Measurements from ENCODE around the gene ANKS1B. TPM values are rescaled to one million over a fixed set of nuclear protein-coding genes. Genes with fewer than 3 reads are reported as not detected.

Gene ANKS1B
- total and polyA plus RNA-seq, 2 of the 4 experiments (the other 2 are of a cell fraction): 0.17 to 0.18 TPM

DNA sequence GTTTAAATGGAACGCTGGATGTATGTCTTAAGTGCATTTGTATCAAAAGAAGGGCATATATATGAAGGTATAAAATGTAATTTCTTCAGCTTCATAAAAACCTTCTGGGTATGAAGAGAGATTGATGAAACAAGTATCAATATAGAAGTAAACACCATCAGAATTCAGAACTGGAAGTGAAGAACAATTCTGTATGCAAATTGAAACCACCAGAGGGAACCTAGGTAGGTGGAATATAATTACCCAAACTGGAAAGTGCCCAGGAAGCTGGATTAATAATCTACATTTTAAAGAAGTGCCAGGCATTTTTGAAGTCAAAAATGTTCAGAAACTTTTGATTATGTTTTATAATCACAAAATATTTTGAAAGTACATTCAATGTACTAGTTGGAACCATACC lies 673.4 kb downstream of the ANKS1B start:
- Histone ChIP-seq H3K9me3 (ENCODE audit: control insufficient read depth, insufficient read depth, low read length) (peaks cover 3% of the 10 kb centered on the region), H4K5ac (ENCODE audit: low read depth, low read length) (no peak overlapping the region), H2AK5ac (ENCODE audit: low read depth, low read length) (no peak overlapping the region), H2BK120ac (ENCODE audit: low read depth, low read length) (no peak overlapping the region), H4K91ac (ENCODE audit: insufficient read depth, low read depth, low read length) (no peak overlapping the region), H3K4me1 (ENCODE audit: control insufficient read depth, insufficient read depth, low read length) (no peaks in the 10 kb centered on the region), H3K56ac (ENCODE audit: extremely low read depth, insufficient read depth, low read length) (no peak overlapping the region), H3K27ac (ENCODE audit: insufficient read depth, low read length) (no peak overlapping the region), H3K14ac (replicated peaks; ENCODE audit: low read depth, low read length) (no peak overlapping the region), H3K36me3 (ENCODE audit: control insufficient read depth, insufficient read depth, low read length) (no peaks in the 10 kb centered on the region), H3K4me2 (ENCODE audit: low read depth, low read length) (no peak overlapping the region), H2BK15ac (ENCODE audit: low read depth, low read length) (no peak overlapping the region), H3K9me1 (ENCODE audit: insufficient read depth, low read length) (no peaks in the 10 kb centered on the region), H2BK20ac (ENCODE audit: low read depth, low read length) (no peak overlapping the region), H3K79me1 (ENCODE audit: low read depth in 1 of 2, low read length in 2 of 2) (no peaks in the 10 kb centered on the region), H3K4me3 (ENCODE audit: insufficient read depth, low read depth, low read length) (no peak overlapping the region), H3K9ac (ENCODE audit: low read depth, low read length) (no peak overlapping the region), H3K4ac (ENCODE audit: low read depth, low read length) (no peak overlapping the region), H4K8ac (ENCODE audit: low read depth in 2 of 2, low read length in 2 of 2) (no peak overlapping the region), H2BK5ac (ENCODE audit: low read depth, low read length, poor library complexity, severe bottlenecking) (no peak overlapping the region), H2AFZ (replicated peaks; ENCODE audit: low read length, poor library complexity) (no peak overlapping the region), H3K27me3 (ENCODE audit: control insufficient read depth, insufficient read depth, low read length) (no peaks in the 10 kb centered on the region), H4K20me1 (ENCODE audit: insufficient read depth, low read length) (no peaks in the 10 kb centered on the region), H2AK9ac (replicated peaks; ENCODE audit: low read depth, low read length, poor library complexity) (no peak overlapping the region), H3K23ac (ENCODE audit: low read depth, low read length) (no peak overlapping the region), H3K18ac (ENCODE audit: low read depth, low read length) (no peak overlapping the region)
- BruUV-seq (replicated peaks): no TSS peak
- ChIA-PET POLR2A (ENCODE audit: unreplicated experiment) (no interaction called here), CTCF (no interaction called here)
- ATAC-seq (ENCODE audit: low read depth) (no peak), DNase-seq (no peak)
- in situ Hi-C loops (cut with MboI; ENCODE audit: low sequenced_read_pairs) (no loop called here), dilution Hi-C loops (cut with HindIII; ENCODE audit: low sequenced_read_pairs, unreplicated experiment) (no loop called here), intact Hi-C loops (cut with micrococcal nuclease) (no loop called here)
- TF ChIP-seq RAD21 (IDR thresholded peaks at IDR 0.05; ENCODE audit: low read length) (no peak), MXI1 (IDR thresholded peaks at IDR 0.05; ENCODE audit: borderline replicate concordance, low read depth, low read length) (no peak), MAFK (IDR thresholded peaks at IDR 0.05; ENCODE audit: low read depth, low read length) (no peak), NFE2L2 (IDR thresholded peaks at IDR 0.05; ENCODE audit: low read depth, low read length) (no peak), CHD1 (IDR thresholded peaks at IDR 0.05; ENCODE audit: low read depth, low read length) (no peak), RCOR1 (IDR thresholded peaks at IDR 0.05; ENCODE audit: insufficient replicate concordance, low read length) (no peak), CEBPB (IDR thresholded peaks at IDR 0.05; ENCODE audit: low read depth, low read length) (no peak), FOS (IDR thresholded peaks at IDR 0.05; ENCODE audit: low read depth, low read length) (no peak), POLR2A (IDR thresholded peaks at IDR 0.05; ENCODE audit: low read depth, low read length) (no peak)
- TF ChIP-seq, protein P1, sequence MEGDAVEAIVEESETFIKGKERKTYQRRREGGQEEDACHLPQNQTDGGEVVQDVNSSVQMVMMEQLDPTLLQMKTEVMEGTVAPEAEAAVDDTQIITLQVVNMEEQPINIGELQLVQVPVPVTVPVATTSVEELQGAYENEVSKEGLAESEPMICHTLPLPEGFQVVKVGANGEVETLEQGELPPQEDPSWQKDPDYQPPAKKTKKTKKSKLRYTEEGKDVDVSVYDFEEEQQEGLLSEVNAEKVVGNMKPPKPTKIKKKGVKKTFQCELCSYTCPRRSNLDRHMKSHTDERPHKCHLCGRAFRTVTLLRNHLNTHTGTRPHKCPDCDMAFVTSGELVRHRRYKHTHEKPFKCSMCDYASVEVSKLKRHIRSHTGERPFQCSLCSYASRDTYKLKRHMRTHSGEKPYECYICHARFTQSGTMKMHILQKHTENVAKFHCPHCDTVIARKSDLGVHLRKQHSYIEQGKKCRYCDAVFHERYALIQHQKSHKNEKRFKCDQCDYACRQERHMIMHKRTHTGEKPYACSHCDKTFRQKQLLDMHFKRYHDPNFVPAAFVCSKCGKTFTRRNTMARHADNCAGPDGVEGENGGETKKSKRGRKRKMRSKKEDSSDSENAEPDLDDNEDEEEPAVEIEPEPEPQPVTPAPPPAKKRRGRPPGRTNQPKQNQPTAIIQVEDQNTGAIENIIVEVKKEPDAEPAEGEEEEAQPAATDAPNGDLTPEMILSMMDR (conservative IDR thresholded peaks at IDR 0.05; ENCODE audit: low read depth, low read length): no peak
- no CpG with 5 or more reads among the region's 1 CpG for WGBS, 2 experiments (ENCODE audit: extremely low coverage in 2 of 2, insufficient read length in 1 of 2)

All from IMR-90 (cell line).